Neural cell (in vitro differentiated cells): ENCODE data around the gene MEGF11. TPM values are rescaled to one million over a fixed set of nuclear protein-coding genes. Genes with fewer than 3 reads are reported as not detected.

Source experiments
- H2AFZ ChIP-seq: fragments of 200-600, 300-800 bp; sonication (generic), shearing (Covaris generic); 2 replicates; pipeline ENCODE4 v1.6.0; 2014; ENCODE audit warnings: low read depth, mild to moderate bottlenecking, antibody characterized with exemption, low read length, moderate library complexity
- H3F3A ChIP-seq: fragments of 200-600 bp; shearing (Covaris generic); 2 replicates; pipeline ENCODE4 v1.6.1; 2016; ENCODE audit warnings: mild to moderate bottlenecking, moderate library complexity, mixed read lengths, antibody characterized with exemption, low read length; ENCODE audit not compliant: insufficient read depth, poor library complexity, severe bottlenecking
- H3K27ac ChIP-seq: fragments of 200-600, 300-800 bp; sonication (generic), shearing (Covaris generic); 2 replicates; pipeline ENCODE4 v1.5.1; 2014; ENCODE audit warnings: mild to moderate bottlenecking, low read length, moderate library complexity
- H3K27me3 ChIP-seq: fragments of 300-800, 200-600 bp; sonication (generic), shearing (Covaris generic); 2 replicates; pipeline ENCODE4 v1.6.0; 2014; ENCODE audit warnings: mild to moderate bottlenecking, low read depth, low read length, moderate library complexity; ENCODE audit not compliant: insufficient read depth
- H3K36me3 ChIP-seq: fragments of 300-800, 200-600 bp; sonication (generic), shearing (Covaris generic); 2 replicates; pipeline ENCODE4 v1.5.1; 2014; ENCODE audit warnings: mild to moderate bottlenecking, antibody characterized with exemption, low read length, moderate library complexity; ENCODE audit not compliant: insufficient read depth
- H3K4me2 ChIP-seq: fragments of 300-800, 200-600 bp; sonication (generic), shearing (Covaris generic); 2 replicates; pipeline ENCODE4 v1.6.0; 2014; ENCODE audit warnings: mild to moderate bottlenecking, low read length
- H3K4me3 ChIP-seq: fragments of 300-800, 200-600 bp; sonication (generic), shearing (Covaris generic); 2 replicates; pipeline ENCODE4 v1.5.1; 2014; ENCODE audit warnings: mild to moderate bottlenecking, low read length, moderate library complexity
- H3K79me2 ChIP-seq: fragments of 200-600 bp; shearing (Covaris generic); replicated peaks from 2 replicates; pipeline ENCODE4 v1.6.0; 2014; ENCODE audit warnings: mild to moderate bottlenecking, low read length, moderate library complexity; ENCODE audit not compliant: insufficient read depth
- H3K9ac ChIP-seq: fragments of 300-800, 200-600 bp; sonication (generic), shearing (Covaris generic); 2 replicates; pipeline ENCODE4 v1.6.1; 2016; ENCODE audit warnings: mild to moderate bottlenecking, low read length, mixed read lengths
- H3K9me2 ChIP-seq: fragments of 200-600 bp; shearing (Covaris generic); 2 replicates; pipeline ENCODE4 v1.6.1; 2016; ENCODE audit warnings: mild to moderate bottlenecking, low read length, mixed read lengths; ENCODE audit not compliant: insufficient read depth
- H3K9me3 ChIP-seq: fragments of 200-600, 300-800 bp; sonication (generic), shearing (Covaris generic); 2 replicates; pipeline ENCODE4 v1.6.1; 2016; ENCODE audit warnings: mild to moderate bottlenecking, mixed run types, low read length, moderate library complexity, mixed read lengths
- H4K20me1 ChIP-seq: fragments of 200-600 bp; shearing (Covaris generic); 2 replicates; pipeline ENCODE4 v1.6.1; 2016; ENCODE audit warnings: mild to moderate bottlenecking, mixed run types; ENCODE audit not compliant: insufficient read depth
- EP300 ChIP-seq: fragments of 450-650 bp; conservative IDR thresholded peaks from 2 replicates; pipeline ENCODE4 v1.6.1; 2014; ENCODE audit warnings: antibody characterized with exemption, mild to moderate bottlenecking, moderate library complexity; ENCODE audit not compliant: poor library complexity, severe bottlenecking
- EZH2 ChIP-seq: fragments of 200-600, 300-800 bp; shearing (Covaris generic), sonication (generic); IDR thresholded peaks from 2 replicates; pipeline ENCODE4 v1.6.1; 2014; ENCODE audit warnings: antibody characterized with exemption, low read length, borderline replicate concordance, mild to moderate bottlenecking; ENCODE audit not compliant: insufficient read depth, poor library complexity, severe bottlenecking
- MXI1 ChIP-seq: fragments of 450-650 bp; conservative IDR thresholded peaks from 2 replicates; pipeline ENCODE4 v1.6.1; 2014; ENCODE audit warnings: antibody characterized with exemption, mild to moderate bottlenecking; ENCODE audit not compliant: poor library complexity, severe bottlenecking
- POLR2AphosphoS5 ChIP-seq: IDR thresholded peaks from 2 replicates; pipeline ENCODE4 v1.6.1; 2012
- RAD21 ChIP-seq: fragments of 450-650 bp; conservative IDR thresholded peaks from 2 replicates; pipeline ENCODE4 v1.6.1; 2014; ENCODE audit warnings: antibody characterized with exemption, mild to moderate bottlenecking, moderate library complexity
- SMC3 ChIP-seq: fragments of 450-650 bp; conservative IDR thresholded peaks from 2 replicates; pipeline ENCODE4 v1.6.1; 2014; ENCODE audit warnings: antibody characterized with exemption, mild to moderate bottlenecking, moderate library complexity; ENCODE audit not compliant: poor library complexity
- TAF1 ChIP-seq: IDR thresholded peaks from 2 replicates; pipeline ENCODE4 v1.6.1; 2012; ENCODE audit warnings: low read depth
- polyA plus RNA-seq: library from polyadenylated mRNA; depleted of rRNA; stranded (reverse); fragments of >200 nt; gene quantifications from 2 replicates; pipeline ENCODE4 v1.2.3, GENCODE V29; 2014
- TF ChIP-seq, protein P1 (sequence below): fragments of 450-650 bp; IDR thresholded peaks from 2 replicates; pipeline ENCODE4 v1.5.1; 2014; ENCODE audit warnings: antibody characterized with exemption, mild to moderate bottlenecking, moderate library complexity; ENCODE audit not compliant: poor library complexity, severe bottlenecking
- TF ChIP-seq, protein P2 (sequence below): IDR thresholded peaks from 2 replicates; pipeline ENCODE4 v1.6.1; 2012; ENCODE audit warnings: borderline replicate concordance

The MEGF11 gene
- polyA plus RNA-seq, 1 donor from 2014 or later, result 0.64 TPM

DNA sequence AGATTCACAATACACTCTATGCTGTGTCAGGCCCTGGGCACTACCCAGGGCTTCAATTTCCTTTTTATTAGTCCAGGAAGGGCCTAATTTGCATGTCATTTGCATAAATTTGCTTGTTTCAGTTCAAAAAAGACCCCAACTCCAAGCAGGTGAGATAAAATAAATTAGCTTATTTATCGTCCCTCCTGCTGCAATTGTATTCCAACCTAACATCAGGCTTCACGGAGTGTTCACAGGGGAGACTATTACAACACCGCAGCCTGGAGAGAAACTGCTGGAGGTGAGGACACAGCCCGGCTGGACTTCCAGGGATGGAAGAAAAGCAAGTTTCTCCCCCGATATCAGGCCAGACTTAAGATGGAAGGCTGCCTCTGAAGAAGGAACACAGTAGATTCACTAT is 62.8 kb downstream of the MEGF11 start:
- H4K20me1 ChIP-seq, result no peaks in the 10 kb centered on the region
- H3K79me2 ChIP-seq, result no peaks in the 10 kb centered on the region
- H3K4me2 ChIP-seq, result no peak overlapping the region
- H3K9ac ChIP-seq, result no peak overlapping the region
- no peaks in the 10 kb centered on the region for H3K27me3 ChIP-seq
- no peaks in the 10 kb centered on the region for H3K36me3 ChIP-seq
- TF ChIP-seq POLR2AphosphoS5 (no peak), EZH2 (no peak), MXI1 (no peak), SMC3 (no peak), EP300 (no peak)
- H3K27ac ChIP-seq, result no peak overlapping the region
- no peak overlapping the region for H2AFZ ChIP-seq
- H3K4me3 ChIP-seq, result no peak overlapping the region
- H3K9me3 ChIP-seq, result no peaks in the 10 kb centered on the region
- H3F3A ChIP-seq, result no peaks in the 10 kb centered on the region
- H3K9me2 ChIP-seq, result no peaks in the 10 kb centered on the region

DNA sequence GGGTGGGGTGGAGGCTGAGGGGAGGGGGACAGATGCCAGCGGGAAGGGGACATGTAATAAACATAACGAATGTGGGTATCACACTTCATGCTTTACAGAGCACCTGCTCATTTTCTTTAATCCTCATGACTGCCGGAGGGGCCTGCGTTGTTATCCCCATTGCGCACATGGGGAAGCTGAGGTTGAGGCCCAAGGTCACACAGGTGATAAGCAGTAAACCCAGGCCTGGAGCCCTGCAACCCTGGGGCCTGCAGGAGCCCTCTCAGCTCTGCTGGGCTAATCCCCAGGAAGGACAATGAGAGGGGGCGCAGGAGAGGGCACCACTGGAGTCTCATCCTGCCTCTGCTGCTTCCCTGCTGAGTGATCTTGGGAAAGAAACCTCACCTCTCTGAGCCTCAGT is 64.3 kb downstream of the MEGF11 start:
- Histone ChIP-seq H3K27ac (no peak overlapping the region), H3K4me3 (no peak overlapping the region), H3K27me3 (no peaks in the 10 kb centered on the region), H3K79me2 (no peaks in the 10 kb centered on the region), H3K9me2 (no peaks in the 10 kb centered on the region), H3K9me3 (no peaks in the 10 kb centered on the region), H3K9ac (no peak overlapping the region), H3K4me2 (no peak overlapping the region), H3F3A (no peaks in the 10 kb centered on the region), H2AFZ (no peak overlapping the region), H4K20me1 (no peaks in the 10 kb centered on the region), H3K36me3 (no peaks in the 10 kb centered on the region)
- TF ChIP-seq MXI1, result no peak
- no peak for TF ChIP-seq RAD21
- no peak for TF ChIP-seq POLR2AphosphoS5
- TF ChIP-seq, protein P1, sequence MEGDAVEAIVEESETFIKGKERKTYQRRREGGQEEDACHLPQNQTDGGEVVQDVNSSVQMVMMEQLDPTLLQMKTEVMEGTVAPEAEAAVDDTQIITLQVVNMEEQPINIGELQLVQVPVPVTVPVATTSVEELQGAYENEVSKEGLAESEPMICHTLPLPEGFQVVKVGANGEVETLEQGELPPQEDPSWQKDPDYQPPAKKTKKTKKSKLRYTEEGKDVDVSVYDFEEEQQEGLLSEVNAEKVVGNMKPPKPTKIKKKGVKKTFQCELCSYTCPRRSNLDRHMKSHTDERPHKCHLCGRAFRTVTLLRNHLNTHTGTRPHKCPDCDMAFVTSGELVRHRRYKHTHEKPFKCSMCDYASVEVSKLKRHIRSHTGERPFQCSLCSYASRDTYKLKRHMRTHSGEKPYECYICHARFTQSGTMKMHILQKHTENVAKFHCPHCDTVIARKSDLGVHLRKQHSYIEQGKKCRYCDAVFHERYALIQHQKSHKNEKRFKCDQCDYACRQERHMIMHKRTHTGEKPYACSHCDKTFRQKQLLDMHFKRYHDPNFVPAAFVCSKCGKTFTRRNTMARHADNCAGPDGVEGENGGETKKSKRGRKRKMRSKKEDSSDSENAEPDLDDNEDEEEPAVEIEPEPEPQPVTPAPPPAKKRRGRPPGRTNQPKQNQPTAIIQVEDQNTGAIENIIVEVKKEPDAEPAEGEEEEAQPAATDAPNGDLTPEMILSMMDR, result no peak
- no peak for TF ChIP-seq SMC3
- TF ChIP-seq EP300, result no peak
- TF ChIP-seq TAF1, result no peak
- no peak for TF ChIP-seq EZH2
- TF ChIP-seq, protein P2, sequence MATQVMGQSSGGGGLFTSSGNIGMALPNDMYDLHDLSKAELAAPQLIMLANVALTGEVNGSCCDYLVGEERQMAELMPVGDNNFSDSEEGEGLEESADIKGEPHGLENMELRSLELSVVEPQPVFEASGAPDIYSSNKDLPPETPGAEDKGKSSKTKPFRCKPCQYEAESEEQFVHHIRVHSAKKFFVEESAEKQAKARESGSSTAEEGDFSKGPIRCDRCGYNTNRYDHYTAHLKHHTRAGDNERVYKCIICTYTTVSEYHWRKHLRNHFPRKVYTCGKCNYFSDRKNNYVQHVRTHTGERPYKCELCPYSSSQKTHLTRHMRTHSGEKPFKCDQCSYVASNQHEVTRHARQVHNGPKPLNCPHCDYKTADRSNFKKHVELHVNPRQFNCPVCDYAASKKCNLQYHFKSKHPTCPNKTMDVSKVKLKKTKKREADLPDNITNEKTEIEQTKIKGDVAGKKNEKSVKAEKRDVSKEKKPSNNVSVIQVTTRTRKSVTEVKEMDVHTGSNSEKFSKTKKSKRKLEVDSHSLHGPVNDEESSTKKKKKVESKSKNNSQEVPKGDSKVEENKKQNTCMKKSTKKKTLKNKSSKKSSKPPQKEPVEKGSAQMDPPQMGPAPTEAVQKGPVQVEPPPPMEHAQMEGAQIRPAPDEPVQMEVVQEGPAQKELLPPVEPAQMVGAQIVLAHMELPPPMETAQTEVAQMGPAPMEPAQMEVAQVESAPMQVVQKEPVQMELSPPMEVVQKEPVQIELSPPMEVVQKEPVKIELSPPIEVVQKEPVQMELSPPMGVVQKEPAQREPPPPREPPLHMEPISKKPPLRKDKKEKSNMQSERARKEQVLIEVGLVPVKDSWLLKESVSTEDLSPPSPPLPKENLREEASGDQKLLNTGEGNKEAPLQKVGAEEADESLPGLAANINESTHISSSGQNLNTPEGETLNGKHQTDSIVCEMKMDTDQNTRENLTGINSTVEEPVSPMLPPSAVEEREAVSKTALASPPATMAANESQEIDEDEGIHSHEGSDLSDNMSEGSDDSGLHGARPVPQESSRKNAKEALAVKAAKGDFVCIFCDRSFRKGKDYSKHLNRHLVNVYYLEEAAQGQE, result no peak
